GM18519 (cell line): ENCODE measurements around the gene UBB.

Experiments used
- ATAC-seq: cut with Tn5 transposase; IDR thresholded peaks from one replicate; pipeline ENCODE4 v1.9.1; 2021; ENCODE audit warnings: mild to moderate bottlenecking, moderate library complexity; ENCODE audit not compliant: unreplicated experiment, low FRiP score

UBB gene

GRCh38 chr17:16417399-16417798, 36.5 kb downstream of the UBB start:
- no peak for ATAC-seq

- no peak for ATAC-seq
These were observed 37.2 kb downstream of the UBB start for GRCh38 chr17:16417896-16418684.

GRCh38 chr17:16418685-16419068, 37.8 kb downstream of the UBB start:
- ATAC-seq = no peak

- ATAC-seq = no peak
These were observed 38.4 kb downstream of the UBB start for GRCh38 chr17:16419074-16419928.

- no peak for ATAC-seq
These were observed 39.0 kb downstream of the UBB start for GRCh38 chr17:16419929-16420271.

- ATAC-seq = no peak
These were observed 41.5 kb downstream of the UBB start for GRCh38 chr17:16422416-16422815.

- no peak for ATAC-seq
These were observed 42.5 kb downstream of the UBB start for GRCh38 chr17:16423226-16423872.

- no peak for ATAC-seq
These were observed 44.3 kb downstream of the UBB start for GRCh38 chr17:16425202-16425601.

GRCh38 chr17:16425698-16426659, 45.1 kb downstream of the UBB start:
- no peak for ATAC-seq

GRCh38 chr17:16427020-16427419, 46.1 kb downstream of the UBB start:
- no peak for ATAC-seq

GRCh38 chr17:16428098-16428882, 47.4 kb downstream of the UBB start:
- ATAC-seq = no peak

- ATAC-seq = no peak
These were observed 48.2 kb downstream of the UBB start for GRCh38 chr17:16429083-16429482.

GRCh38 chr17:16430650-16431049, 49.8 kb downstream of the UBB start:
- no peak for ATAC-seq

- no peak for ATAC-seq
These were observed 51.1 kb downstream of the UBB start for GRCh38 chr17:16432017-16432416.
